GM18505 (cell line): ENCODE measurements around the gene DNAJB13.

ENCODE experiments used
- ATAC-seq: cut with Tn5 transposase; IDR thresholded peaks from one replicate; pipeline ENCODE4 v1.9.1; 2021; ENCODE audit not compliant: unreplicated experiment
- POLR2A ChIP-seq: IDR thresholded peaks from 4 replicates; pipeline ENCODE4 v1.6.1; 2011; ENCODE audit warnings: borderline replicate concordance; ENCODE audit not compliant: insufficient read depth, insufficient read length; ENCODE audit errors: extremely low read depth

Gene DNAJB13

DNA sequence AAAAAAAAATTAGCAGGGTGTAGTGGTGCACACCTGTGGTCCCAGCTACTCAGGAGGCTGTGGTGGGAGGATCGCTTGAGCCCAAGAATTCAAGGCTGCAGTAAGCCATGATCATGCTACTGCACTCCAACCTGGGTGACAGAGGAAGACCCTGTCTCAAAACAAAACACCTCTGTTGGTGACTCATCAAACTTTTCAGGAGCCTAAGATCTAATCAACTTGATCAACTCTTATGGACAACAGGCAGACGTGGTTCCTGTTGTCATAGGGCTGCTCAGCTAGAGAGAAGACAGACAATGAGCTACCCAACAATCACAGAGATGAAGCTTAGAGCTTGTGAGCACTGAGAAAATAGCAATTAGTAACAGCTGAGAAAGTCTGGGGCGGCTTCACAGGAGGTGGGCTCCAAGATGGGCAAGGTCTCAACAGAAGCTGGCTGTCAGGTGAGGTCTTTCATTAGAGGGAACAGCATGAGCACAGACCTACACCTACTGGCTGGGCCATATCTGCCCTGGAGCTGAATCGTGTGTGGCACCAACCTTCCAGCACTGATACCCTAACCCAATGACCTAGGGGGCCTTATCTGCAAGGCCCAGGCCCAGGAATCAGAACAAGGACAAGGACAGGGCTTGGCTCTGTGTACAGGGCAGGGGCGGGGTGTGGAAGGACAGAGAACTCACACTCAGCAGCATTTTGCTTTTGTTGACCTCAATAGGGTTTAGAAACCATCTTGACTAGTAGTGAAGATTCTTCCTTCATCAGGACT, 65.3 kb downstream of the DNAJB13 start:
- no peak for ATAC-seq

DNA sequence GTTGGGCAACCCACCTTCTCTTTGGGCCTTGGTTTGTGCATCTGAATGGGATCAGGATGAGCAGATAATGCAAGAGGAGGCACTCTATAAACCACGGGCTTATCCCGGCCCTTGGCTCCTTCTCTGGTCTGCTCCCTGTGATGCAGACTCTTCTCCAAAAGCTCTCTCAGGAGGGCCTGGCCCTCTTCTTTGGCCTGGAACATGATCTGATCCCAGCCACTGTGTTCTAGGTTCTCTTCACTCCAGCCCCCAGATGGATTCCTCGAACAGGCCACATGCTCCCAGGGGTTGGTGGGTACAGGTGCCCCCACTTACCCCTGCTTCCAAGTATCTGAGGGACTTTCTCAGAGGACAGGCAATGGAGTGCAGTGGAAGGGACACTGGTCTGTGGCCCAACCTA, 66.8 kb downstream of the DNAJB13 start:
- TF ChIP-seq POLR2A: no peak
- no peak for ATAC-seq

More for the DNA sequence above, 65.3 kb downstream of the DNAJB13 start:
- no peak for TF ChIP-seq POLR2A

DNA sequence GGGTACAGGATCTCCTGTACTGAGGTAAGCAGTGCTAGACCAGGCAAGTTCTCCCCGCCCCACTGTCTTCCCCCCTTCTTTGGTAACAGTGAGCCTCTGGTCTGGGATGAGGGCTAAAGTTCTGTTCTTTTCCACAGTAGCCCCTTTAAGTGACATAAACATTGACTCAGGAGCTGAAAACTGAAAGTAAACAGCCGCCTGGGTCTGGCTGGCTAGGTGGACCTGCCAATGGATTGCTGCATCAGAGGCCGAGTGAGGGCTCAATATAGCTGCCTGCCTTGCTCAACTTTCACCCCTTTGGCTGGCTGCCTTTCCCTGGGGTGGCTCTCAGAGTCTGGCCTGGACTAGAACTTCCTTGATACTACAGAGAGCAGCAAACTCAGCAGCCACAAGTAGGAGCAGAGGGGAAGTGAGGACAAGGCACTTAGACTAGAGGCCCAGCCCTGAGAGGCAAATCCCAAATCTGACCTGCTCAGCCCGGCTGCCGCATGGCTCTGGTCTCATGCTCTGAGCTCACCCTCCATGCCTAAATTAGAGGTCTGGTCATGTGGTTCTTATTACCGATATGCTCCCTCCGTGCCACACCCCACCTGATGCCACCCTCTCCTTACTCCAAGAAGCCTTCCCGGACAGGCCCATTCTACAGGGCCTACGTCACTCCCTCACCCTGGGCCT, 67.6 kb downstream of the DNAJB13 start:
- no peak for ATAC-seq
- TF ChIP-seq POLR2A: no peak

DNA sequence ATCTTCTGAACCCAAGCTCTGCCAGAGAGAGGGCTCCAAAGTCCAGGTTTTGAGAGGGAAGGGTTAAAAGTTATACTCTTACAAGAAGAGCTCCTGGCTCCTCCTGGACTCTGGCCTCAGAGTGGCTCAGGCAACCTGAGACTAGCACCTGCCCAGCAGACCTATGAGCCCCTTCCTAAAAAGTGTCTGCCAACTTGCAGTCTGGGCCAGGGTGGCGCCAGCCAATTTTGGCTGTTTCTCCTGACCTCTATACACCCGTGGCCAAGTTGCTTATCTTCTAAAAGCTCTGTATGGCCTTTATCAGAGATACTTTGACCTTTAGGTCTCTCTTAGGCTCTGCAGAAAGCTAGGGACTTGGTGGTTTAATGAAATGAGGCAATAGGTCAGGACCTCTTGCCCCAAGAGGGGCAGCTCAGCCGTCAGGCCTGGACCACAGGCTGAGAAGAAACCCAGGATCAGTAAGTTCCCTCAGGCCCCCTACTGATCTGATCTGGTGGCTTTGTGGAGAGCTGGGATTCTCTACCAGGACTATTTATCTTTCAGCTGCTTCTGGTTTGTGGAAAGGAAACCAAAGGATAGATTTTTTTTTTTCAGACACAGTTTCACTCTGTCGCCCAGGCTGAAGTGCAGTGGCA, 68.4 kb downstream of the DNAJB13 start:
- TF ChIP-seq POLR2A: no peak
- no peak for ATAC-seq

DNA sequence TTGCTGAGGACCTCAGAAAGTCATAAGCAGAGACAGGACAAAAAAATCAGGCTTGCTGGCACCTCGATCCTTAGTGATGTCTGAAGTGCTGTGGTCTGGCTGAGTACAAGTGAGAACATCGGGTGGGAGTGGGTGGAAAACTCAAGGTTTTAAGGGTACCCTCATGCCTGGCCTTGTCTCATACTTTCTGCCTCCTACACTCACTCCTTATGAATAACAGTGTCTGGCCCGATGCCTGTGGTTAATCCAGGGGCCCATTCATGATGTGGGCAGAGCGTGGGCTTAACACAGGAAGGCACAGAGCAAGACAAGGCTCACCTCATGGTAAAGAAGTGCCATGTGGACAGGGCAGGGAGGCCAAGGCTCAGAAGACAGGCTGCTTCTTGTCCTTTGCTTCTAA, 69.0 kb downstream of the DNAJB13 start:
- no peak for ATAC-seq
- no peak for TF ChIP-seq POLR2A
